Astrocyte (in vitro differentiated cells and primary cell): ENCODE data around the gene CDC20.

ENCODE experiments used
- CTCF ChIP-seq: IDR thresholded peaks from 2 replicates; pipeline ENCODE4 v1.5.1; 2011; ENCODE audit warnings: low read depth, mild to moderate bottlenecking, inconsistent platforms, low read length, moderate library complexity; ENCODE audit not compliant: insufficient read depth
- EZH2 ChIP-seq: IDR thresholded peaks from 2 replicates; pipeline ENCODE4 v1.6.1; 2012; ENCODE audit warnings: mild to moderate bottlenecking, low read length, inconsistent platforms; ENCODE audit not compliant: insufficient read depth

GRCh38 chr1:43325381-43325780 lies 33.4 kb upstream of the CDC20 start:
- no peak for TF ChIP-seq CTCF
- no peak for TF ChIP-seq EZH2
